HG03354 (cell line): ENCODE measurements around the gene WTIP.
"Not testable (repeated sequence)": the region's sequence is repeated elsewhere in the genome, so short reads cannot be mapped to it uniquely, and the experiment has no call there.

Source experiments
- ATAC-seq: cut with Tn5 transposase; IDR thresholded peaks from one replicate; pipeline ENCODE4 v1.9.1; 2021; ENCODE audit warnings: mild to moderate bottlenecking; ENCODE audit not compliant: unreplicated experiment, poor library complexity, severe bottlenecking

Gene WTIP

GRCh38 chr19:34475975-34476594, 5.5 kb upstream of the WTIP start:
- no peak for ATAC-seq

DNA sequence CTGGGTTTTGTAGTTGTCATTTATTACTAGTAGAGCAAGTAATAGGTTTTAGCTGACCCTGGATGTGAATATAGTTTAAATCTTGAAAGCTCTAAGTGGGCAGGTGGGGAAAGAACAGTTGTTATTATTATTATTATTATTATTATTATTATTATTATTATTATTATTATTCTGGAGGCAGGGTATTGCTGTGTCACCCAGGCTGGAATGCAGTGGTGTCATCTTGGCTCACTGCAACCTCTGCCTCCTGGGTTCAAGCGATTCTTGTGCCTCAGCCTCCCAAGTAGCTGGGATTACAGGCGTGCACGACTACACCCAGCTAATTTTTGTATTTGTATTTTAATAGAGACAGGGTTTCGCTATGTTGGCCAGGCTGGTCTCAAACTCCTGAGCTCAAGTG, 3.1 kb upstream of the WTIP start:
- not testable (repeated sequence) for ATAC-seq

DNA sequence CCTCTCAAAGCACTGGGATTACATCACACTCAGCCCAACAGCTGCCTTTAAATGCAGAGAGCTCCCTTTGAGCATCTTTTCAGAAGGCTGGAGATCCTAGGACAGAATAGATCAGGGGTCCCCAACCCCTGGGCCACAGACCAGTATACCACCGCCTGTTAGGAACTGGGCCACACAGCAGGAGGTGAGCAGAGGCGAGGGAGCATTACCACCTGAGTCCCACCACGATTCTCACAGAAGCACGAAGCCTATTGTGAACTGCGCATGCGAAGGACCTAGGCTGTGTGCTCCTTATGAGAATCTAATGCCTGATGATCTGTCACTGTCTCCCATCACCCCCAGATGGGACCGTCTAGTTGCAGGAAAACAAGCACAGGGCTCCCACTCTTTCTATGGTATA, 2.2 kb upstream of the WTIP start:
- ATAC-seq, result no peak

DNA sequence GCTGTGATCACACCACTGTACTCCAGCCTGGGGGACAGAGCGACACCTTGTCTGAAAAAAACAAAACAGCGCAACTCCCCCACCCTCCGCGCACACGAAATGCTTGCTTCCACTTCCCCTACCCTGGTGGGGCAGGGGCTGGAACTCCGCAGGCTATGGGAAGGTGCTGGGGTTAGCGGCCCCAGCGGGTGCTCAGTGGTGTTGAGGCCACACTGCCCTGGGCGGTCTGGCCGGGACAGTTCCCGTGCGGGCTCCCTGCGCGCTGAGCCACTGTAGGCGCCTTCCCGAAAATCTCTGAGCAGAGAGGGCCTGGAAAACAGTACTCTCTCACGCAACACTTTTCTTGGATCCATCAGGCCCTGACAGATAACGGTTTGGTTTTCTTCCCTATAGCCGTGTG, 1.1 kb upstream of the WTIP start:
- no peak for ATAC-seq

- ATAC-seq, result no peak
Observed at GRCh38 chr19:34481861-34482379, 362 bp downstream of the WTIP start.

DNA sequence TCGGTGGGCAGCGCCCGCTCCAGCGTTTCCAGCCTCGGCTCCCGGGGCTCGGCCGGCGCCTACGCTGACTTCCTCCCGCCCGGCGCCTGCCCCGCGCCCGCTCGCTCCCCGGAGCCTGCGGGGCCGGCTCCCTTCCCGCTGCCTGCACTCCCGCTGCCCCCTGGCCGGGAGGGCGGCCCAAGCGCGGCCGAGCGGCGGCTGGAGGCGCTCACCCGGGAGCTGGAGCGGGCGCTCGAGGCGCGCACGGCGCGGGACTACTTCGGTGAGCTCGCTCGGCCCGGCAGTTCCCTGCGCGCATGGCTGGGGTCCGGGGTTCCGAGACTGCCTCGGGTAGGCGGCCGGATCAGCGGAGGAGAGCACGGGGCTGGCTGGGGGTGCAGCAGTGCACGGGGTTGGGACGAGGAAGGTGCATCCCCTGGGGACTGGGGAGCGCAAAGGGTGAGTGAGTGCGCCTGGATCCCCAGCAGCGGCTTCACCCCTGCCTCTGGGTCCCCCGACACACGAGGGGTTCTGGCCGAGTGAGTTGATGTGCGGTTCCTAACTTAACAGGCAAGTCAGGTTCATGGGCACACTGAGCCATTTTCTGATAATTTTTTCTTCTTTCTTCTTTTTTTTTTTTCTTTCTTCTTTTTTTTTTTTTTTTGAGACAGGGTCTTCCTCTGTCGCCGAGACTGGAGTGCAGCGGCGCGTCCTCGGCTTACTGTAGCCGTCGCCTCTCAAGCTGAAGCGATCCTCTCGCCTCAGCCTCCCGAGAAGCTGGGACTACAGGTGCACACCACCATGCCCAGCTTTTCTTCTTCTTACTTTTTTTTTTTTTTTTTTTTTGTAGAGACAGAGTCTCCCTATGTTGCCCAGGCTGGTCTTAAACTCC, 1.1 kb downstream of the WTIP start:
- ATAC-seq, result no peak

DNA sequence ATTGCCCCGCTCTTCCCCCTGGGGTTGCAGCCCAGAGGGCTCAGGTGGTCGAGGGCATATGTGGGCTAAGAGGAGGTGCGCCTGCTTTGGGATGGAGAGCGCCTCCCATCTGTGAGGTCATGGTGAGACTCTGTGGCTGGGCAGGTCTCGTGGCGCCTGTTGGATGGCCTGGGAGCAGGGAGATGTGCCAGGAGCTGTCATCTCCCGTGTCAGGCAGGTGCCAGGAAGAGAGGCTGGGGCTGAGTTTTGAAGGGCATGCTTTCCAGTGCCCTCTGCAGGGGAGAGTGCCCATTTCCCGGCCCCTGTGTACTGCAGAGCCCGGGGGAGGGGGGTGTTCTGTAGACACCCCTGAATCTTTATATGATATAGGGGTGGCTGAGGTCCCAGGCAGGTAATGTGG, 2.8 kb downstream of the WTIP start:
- ATAC-seq, result no peak

- ATAC-seq, result no peak
Observed at GRCh38 chr19:34485831-34486230, 4.3 kb downstream of the WTIP start.

DNA sequence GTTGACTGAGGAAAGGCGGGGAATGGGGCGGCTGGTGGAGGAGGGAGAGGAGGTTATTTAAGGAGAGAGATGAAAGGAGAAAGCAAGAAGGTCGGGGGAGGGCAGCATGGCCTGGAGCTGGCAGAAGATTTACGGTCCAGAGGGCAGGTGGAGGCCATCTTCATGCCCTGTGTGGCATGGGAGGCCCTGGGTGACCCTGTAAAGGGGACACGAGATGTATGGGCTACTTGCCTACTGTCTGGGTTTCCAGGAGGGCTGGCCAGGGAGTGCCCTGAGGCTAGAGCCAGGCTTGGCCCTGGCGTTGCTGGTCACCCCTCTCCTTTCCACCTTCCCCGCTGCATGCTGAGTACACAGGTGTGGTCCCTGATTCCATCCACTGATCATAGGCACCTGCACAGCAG, 6.1 kb downstream of the WTIP start:
- no peak for ATAC-seq

DNA sequence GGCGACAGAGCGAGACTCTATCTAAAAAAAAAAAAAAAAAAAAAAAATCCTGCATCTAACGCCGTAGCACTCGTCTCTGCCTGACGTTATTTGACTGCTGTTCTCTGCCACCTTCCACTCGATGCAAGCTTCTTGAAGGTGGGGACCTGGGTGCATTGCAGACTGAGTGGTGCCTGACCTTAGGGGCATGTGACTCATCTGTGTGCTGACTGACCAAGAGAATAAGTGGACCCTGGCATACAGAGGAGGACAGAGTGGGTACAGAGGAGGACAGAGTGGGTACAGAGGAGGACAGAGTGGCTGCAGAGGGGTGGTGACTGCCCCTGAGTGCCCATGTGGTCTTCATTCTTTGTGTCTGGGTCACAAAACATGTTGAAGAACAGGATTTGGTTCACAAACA, 7.6 kb downstream of the WTIP start:
- no peak for ATAC-seq

DNA sequence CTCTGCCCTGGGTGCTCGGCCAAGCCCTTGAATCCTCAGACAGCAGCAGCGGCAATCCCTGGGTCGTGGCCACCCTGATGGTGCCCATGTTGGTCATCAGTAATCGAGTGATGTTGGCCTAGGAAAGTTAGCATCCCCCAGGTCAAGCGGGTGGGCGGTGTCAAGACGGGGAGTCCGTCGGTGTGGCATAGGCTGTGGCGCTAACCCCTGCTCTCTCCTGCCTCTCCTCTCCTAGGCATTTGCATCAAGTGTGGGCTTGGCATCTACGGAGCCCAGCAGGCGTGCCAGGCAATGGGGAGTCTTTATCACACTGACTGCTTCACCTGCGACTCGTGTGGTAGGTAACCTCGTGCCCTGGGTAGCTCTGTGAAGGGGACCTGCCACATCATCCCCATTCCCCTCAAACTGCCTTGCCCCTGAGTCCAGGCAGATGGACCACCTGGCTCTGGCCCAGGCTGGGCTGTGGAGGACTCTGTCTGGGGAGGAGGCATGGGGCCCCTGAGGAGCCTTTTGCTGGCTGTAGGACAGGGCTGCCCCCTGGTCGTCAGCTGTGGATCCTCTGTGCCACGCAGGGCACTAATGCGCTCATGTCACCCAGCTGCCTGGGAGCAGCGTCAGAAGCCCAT, 8.7 kb downstream of the WTIP start:
- ATAC-seq, result no peak

DNA sequence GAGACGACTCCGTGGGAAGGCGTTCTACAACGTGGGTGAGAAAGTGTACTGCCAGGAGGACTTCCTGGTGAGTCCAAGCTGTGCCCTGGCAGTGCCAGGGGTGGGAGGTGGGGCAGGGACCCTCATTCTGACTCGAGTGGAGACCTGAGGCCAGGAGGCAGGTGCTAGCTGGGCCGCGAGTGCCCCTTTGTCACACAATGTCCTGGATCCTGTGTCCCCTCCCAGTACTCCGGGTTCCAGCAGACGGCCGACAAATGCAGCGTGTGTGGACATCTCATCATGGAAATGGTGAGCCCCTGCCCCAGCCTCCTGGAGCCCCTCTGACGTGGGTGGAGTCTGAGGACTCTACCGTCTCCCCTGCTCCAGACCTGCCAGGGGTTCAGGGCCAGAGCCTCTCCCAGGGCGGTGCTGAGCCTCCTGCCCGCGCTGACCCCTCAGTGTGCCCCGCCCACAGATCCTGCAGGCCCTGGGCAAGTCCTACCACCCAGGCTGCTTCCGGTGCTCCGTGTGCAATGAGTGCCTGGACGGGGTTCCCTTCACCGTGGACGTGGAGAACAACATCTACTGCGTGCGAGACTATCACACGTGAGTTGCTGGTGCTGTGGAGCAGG, 11.6 kb downstream of the WTIP start:
- ATAC-seq, result no peak

- ATAC-seq, result no peak
Observed at GRCh38 chr19:34493649-34494044, 12.1 kb downstream of the WTIP start.

GRCh38 chr19:34494601-34495000, 13.0 kb downstream of the WTIP start:
- no peak for ATAC-seq

GRCh38 chr19:34495416-34495815, 13.9 kb downstream of the WTIP start:
- ATAC-seq, result no peak

DNA sequence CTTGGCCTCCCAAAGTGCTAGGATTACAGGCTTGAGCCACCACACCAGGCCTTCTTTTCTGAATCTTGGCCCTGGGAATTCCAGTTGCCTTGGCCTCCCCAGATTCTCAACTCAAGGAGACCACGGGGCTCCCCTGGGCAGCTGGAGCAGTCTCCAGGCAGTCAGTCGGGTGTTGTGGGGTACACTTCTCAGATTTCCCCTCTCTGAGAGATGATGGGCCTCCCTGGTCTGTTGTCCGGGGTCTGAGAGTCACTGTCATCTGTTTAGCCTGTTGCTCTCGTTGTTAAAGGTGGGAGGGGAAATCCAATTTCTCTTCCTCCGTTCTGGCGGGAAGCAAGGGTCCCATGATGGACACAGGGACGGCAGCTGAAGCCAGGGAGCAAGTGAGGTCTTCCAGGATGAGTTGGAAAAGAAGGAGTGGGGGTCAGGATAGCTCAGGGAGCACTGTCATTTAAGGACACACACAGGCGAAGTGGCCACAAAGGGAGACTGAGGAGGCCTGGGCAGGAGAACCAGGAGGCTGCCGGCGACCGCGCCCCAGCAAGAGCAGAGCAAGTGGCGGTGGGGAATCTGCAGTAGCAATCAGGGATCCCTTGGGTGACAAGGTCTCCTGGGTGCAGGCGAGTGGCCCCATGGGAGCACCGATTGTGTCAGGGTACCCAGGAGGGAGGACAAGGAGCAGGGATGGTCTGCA, 15.7 kb downstream of the WTIP start:
- ATAC-seq, result no peak

- no peak for ATAC-seq
Observed at GRCh38 chr19:34499155-34499834, 17.7 kb downstream of the WTIP start.

- no peak for ATAC-seq
Observed at GRCh38 chr19:34500656-34501120, 19.1 kb downstream of the WTIP start.
